Measurements from ENCODE around the gene DENND1A.

GRCh38 chr9:123739902-123740301 lies 190.0 kb downstream of the DENND1A start:
- no peak for TF ChIP-seq DNMT3B (CRISPR knock-in tag; conservative IDR thresholded peaks at IDR 0.05)
- TF ChIP-seq THAP9 (CRISPR knock-in tag; IDR thresholded peaks at IDR 0.05; ENCODE audit: borderline replicate concordance), result no peak
- no peak for TF ChIP-seq TCF12 (IDR thresholded peaks at IDR 0.05)
- TF ChIP-seq TCF12 (CRISPR knock-in tag; IDR thresholded peaks at IDR 0.05), result no peak
- TF ChIP-seq ZNF850 (CRISPR knock-in tag; conservative IDR thresholded peaks at IDR 0.05), result no peak
- no peak for TF ChIP-seq POLR2A (IDR thresholded peaks at IDR 0.05; ENCODE audit: insufficient read depth in 1 of 2, low read depth in 2 of 2, low read length in 2 of 2)
- no peak for TF ChIP-seq KDM5B (CRISPR knock-in tag; IDR thresholded peaks at IDR 0.05; ENCODE audit: borderline replicate concordance)
